GM04503 (cell line): Measurements from ENCODE around the gene PCDHGA10.
A peak's percentile ranks its signal among the peaks of the same experiment; 100 is the strongest.
"Not testable (repeated sequence)": the region's sequence is repeated elsewhere in the genome, so short reads cannot be mapped to it uniquely, and the experiment has no call there.

Experiments
- DNase-seq: peaks from one replicate; pipeline ENCODE4 v3.0.0-alpha.2; 2012; ENCODE audit warnings: low read depth

The PCDHGA10 gene

GRCh38 chr5:141420855-141421488, 8.2 kb downstream of the PCDHGA10 start, which contains the start of gene PCDHGA11:
Gene PCDHGA11 (plus strand): TSS chr5:141421051. CDS start chr5:141421228, 177 bp downstream.
- no peak for DNase-seq

- no peak for DNase-seq
These were observed 8.7 kb downstream of the PCDHGA10 start for GRCh38 chr5:141421489-141421855.

- no peak for DNase-seq
These were observed 10.0 kb downstream of the PCDHGA10 start for GRCh38 chr5:141422742-141423291.

GRCh38 chr5:141427783-141428426, 15.1 kb downstream of the PCDHGA10 start:
- DNase-seq: no peak

GRCh38 chr5:141430332-141431113, 17.7 kb downstream of the PCDHGA10 start, which contains the start of gene PCDHGA12:
Gene PCDHGA12 (plus strand): TSS chr5:141430507. CDS start chr5:141430760, 253 bp downstream.
- DNase-seq: peak; percentile 84

GRCh38 chr5:141431286-141431685, 18.5 kb downstream of the PCDHGA10 start:
- no peak for DNase-seq

GRCh38 chr5:141432308-141432707, 19.5 kb downstream of the PCDHGA10 start:
- not testable (repeated sequence) for DNase-seq

GRCh38 chr5:141432726-141433125, 19.9 kb downstream of the PCDHGA10 start:
- DNase-seq: not testable (repeated sequence)

GRCh38 chr5:141434006-141434405, 21.2 kb downstream of the PCDHGA10 start:
- DNase-seq: no peak

- no peak for DNase-seq
These were observed 24.4 kb downstream of the PCDHGA10 start for GRCh38 chr5:141437221-141437620.

GRCh38 chr5:141439411-141440141, 26.8 kb downstream of the PCDHGA10 start:
- peak; percentile 12 for DNase-seq

GRCh38 chr5:141440341-141440740, 27.6 kb downstream of the PCDHGA10 start:
- no peak for DNase-seq

GRCh38 chr5:141441571-141442170, 28.9 kb downstream of the PCDHGA10 start:
- DNase-seq: no peak

- DNase-seq: peak; percentile 41
These were observed 52.6 kb downstream of the PCDHGA10 start for GRCh38 chr5:141465351-141465750.
